ENCODE results near the gene TRIM45.

DNA sequence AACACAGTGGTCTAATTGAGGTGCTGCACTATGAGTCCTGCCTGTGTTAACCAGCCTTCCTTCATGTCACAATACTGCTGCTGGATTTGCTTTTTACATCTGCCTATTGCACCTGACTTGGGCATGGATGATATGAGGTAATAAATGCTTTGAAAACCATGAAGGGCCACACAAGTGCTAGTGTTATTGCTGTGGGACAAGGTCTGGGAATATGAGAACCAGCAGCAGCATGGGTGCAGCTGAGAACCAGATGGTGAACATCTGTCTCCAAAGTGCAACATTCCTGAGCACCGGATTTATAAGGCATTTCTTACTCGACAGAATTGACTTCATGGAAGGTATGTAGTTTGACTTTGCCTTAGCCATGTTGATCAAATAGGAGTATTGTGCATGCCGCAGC is 16.6 kb downstream of the TRIM45 start:
- TF ChIP-seq, protein P1, sequence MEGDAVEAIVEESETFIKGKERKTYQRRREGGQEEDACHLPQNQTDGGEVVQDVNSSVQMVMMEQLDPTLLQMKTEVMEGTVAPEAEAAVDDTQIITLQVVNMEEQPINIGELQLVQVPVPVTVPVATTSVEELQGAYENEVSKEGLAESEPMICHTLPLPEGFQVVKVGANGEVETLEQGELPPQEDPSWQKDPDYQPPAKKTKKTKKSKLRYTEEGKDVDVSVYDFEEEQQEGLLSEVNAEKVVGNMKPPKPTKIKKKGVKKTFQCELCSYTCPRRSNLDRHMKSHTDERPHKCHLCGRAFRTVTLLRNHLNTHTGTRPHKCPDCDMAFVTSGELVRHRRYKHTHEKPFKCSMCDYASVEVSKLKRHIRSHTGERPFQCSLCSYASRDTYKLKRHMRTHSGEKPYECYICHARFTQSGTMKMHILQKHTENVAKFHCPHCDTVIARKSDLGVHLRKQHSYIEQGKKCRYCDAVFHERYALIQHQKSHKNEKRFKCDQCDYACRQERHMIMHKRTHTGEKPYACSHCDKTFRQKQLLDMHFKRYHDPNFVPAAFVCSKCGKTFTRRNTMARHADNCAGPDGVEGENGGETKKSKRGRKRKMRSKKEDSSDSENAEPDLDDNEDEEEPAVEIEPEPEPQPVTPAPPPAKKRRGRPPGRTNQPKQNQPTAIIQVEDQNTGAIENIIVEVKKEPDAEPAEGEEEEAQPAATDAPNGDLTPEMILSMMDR (conservative IDR thresholded peaks at IDR 0.05): no peak
- no peak for TF ChIP-seq ZFX (IDR thresholded peaks at IDR 0.05)

Data from C4-2B (cell line).